ENCODE measurements around the gene ASAP3.
"Not testable (repeated sequence)": the region's sequence is repeated elsewhere in the genome, so short reads cannot be mapped to it uniquely, and the experiment has no call there.

Gene ASAP3

DNA sequence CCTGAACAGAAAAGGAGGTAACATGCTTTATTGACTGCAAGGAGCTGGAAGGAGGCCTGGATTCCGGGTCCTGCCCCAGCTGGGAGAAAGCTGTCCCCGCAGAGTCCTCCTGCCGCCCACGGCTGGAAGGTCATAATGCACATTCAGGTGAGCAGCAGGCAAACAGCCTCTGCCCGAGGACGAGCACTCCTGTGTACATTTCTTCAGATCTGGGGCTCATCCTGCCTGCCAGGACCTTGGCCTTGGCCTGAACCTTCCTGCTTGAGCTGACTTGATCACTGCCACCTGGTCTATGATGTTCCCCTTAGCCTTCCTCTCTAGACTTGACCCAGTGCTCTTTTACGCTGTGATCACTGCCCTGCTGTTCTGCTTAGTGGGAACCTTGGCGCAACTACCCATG, 96.5 kb downstream of the ASAP3 start:
- TF ChIP-seq, protein P1, sequence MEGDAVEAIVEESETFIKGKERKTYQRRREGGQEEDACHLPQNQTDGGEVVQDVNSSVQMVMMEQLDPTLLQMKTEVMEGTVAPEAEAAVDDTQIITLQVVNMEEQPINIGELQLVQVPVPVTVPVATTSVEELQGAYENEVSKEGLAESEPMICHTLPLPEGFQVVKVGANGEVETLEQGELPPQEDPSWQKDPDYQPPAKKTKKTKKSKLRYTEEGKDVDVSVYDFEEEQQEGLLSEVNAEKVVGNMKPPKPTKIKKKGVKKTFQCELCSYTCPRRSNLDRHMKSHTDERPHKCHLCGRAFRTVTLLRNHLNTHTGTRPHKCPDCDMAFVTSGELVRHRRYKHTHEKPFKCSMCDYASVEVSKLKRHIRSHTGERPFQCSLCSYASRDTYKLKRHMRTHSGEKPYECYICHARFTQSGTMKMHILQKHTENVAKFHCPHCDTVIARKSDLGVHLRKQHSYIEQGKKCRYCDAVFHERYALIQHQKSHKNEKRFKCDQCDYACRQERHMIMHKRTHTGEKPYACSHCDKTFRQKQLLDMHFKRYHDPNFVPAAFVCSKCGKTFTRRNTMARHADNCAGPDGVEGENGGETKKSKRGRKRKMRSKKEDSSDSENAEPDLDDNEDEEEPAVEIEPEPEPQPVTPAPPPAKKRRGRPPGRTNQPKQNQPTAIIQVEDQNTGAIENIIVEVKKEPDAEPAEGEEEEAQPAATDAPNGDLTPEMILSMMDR (IDR thresholded peaks at IDR 0.05; ENCODE audit: insufficient read depth, missing control alignments) = no peak
- no peak for FAIRE-seq
- DNase-seq (ENCODE audit: insufficient read length, low spot score) = no peak

DNA sequence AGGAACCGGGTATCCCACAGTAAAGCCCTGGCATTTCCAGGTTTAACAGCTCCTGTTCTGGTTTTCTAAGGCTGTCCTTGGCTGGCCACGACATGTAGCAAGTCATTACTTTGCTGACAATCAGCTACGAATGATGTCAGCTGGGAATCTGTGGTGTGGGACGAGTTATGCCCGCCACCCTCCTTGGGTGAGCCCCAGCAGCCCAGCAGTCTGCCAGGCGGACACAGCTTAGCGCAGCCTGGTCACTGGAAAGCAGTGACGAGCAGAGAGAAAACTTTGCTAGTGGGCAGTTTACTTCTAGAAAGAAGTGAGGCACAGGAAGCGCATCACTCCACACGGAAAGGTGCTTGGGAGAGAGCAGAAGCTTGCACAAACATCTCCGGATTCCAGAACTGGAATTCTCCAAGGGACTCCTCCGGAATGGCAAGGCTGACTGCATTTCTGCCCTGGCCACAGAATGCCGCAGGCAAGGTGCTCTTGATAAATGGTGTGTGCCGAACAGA, 98.8 kb downstream of the ASAP3 start:
- TF ChIP-seq, protein P1 (IDR thresholded peaks at IDR 0.05; ENCODE audit: insufficient read depth, missing control alignments) = no peak
- FAIRE-seq = no peak
- DNase-seq (ENCODE audit: insufficient read length, low spot score) = no peak

DNA sequence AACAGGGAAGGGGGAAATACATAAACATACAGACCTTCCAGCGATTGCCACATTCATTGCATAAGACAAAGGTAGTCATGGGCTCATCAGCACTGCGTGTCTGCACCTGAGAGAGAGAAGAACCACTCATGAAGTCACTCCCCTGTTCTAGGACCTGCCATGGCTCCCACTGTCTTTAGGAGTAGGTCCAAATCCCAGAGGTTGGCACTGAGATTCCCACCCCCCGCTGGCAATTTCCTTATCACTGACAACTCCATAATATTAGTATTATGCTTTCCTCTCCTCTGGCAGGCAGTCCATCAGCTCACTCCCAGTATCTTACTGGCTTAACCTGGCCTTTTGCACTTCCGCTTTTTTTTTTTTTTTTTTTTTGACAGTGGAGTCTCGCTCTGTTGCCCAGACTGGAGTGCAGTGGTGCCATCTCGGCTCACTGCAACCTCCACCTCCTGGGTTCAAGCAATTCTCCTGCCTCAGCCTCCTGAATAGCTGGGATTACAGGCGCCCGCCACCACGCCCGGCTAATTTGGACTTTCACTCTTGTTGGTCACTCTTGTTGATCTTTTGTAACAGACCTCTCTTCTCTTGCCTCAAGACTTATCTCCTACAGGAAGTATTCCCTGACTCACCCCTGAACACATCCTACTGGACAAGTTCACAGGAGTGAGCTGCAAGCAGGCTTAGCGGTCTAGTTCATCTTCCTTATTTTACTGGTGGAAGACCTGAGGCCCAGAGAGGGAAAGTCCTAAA, 99.5 kb downstream of the ASAP3 start:
- FAIRE-seq = no peak
- TF ChIP-seq, protein P1 (IDR thresholded peaks at IDR 0.05; ENCODE audit: insufficient read depth, missing control alignments) = no peak
- no peak for DNase-seq (ENCODE audit: insufficient read length, low spot score)

DNA sequence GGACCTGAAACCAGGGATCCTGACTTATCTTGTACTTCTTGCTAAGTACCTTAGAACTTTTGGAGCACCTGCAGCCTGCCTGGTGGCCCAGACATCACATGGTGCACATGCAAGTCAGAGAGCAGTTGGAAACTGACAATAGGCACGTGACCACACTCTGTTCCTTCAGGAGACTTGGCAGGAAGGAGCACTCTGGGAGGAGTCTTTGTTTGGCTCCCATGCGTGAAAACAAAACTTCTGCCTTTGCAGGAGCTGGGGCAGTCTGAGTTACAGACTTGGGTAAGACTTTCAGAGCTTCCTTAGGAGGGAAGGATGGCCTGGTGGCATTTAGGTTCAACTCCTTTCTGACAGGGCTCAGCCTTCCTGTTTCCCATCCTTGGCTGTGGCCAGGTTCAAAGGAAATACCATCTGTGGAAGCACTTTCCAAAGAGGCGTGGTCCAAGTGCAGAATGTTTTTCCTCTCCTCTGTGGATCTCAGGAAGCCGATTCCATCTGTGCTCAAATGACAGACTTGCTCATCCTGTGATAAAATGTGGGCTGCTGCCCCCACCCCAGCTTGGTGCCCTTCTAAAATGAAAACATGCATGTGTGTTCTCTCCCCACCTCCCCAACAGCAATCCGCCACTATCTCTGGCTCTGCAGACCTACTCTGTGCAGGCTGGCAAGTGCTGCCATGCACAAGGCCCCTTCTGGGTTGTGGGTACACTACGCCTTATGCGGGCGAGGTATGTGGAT, 100.2 kb downstream of the ASAP3 start:
- FAIRE-seq (no peak), DNase-seq (ENCODE audit: insufficient read length, low spot score) (no peak)
- TF ChIP-seq, protein P1 (IDR thresholded peaks at IDR 0.05; ENCODE audit: insufficient read depth, missing control alignments) = no peak

DNA sequence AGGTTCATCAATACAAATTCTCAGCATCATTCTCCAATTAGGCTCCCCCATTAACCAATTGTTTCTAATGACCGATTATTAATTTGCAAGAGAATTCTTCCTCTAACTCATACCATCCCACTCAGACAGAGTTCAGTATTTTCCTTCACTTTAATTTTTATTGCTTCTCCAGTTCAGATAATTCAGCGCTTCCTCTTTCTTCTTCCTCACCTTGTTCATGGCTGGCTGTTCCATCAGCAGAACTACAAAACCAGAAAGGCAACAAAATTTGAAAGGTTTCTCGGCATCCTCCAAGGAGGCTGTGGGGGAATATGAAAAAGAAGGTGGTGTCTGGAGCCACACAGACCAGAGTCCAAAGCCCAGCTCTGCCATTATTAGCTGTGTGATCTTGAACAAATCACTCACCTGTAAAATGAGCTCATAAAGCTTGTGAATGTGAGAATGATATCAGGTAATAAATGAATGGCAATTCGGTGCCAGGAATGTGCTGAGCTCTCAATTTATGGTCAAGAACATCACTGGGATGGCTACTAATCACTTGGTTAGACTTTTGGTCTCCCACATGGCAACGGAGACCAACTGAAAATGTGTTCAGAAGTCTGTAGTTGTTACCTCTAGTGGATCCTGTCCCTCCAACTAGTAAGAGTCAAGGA, 102.6 kb downstream of the ASAP3 start:
- DNase-seq (ENCODE audit: insufficient read length, low spot score) = no peak
- TF ChIP-seq, protein P1 (IDR thresholded peaks at IDR 0.05; ENCODE audit: insufficient read depth, missing control alignments) = no peak
- FAIRE-seq = no peak

DNA sequence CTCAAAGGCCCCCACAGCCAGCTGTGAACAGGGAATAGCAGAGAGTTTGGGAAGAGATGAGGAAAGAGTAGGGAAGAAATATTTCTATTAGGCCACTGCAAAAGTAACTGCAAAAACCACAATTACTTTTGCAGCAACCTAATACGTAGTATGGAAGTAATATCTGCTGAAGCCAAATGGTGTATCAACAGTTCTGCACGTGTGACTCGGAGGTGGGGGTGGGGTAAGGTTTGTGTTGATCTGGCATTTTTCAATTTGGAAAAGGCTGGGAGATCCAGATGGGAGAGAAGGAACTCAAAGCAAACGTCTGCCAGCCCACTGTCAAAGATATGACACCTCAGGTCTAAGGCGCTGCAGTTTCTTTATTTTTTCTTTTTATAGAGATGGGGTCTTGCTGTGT, 103.3 kb downstream of the ASAP3 start:
- no peak for DNase-seq (ENCODE audit: insufficient read length, low spot score)
- TF ChIP-seq, protein P1 (IDR thresholded peaks at IDR 0.05; ENCODE audit: insufficient read depth, missing control alignments) = no peak
- FAIRE-seq = no peak

DNA sequence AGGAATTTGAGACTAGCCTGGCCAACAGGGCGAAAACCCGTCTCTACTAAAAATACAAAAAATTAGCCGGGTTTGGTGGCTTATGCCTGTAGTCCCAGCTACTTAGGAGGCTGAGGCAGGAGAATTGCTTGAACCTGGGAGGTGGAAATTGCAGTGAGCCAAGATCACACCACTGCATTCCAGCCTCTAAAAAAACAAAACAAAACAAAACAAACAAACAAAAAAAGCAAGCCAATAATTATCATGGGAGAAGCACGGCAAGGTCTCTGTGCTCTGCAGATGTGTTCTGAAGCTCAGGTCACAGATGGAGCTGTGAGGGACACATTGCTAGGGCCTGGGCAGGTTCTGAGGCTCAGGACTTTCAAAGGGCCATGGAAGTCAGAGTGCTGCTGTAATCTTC, 103.7 kb downstream of the ASAP3 start:
- not testable (repeated sequence) for FAIRE-seq; DNase-seq (ENCODE audit: insufficient read length, low spot score)
